RWPE2 (cell line): ENCODE data around the gene VPS35L.

Experiments used
- ATAC-seq: fragments of 200-7000 bp; cut with Tn5 transposase; 3 replicates; pipeline ENCODE4 v1.9.1; 2021; ENCODE audit warnings: low read depth
- DNase-seq: peaks from one replicate; pipeline ENCODE4 v3.0.0-alpha.2; 2020; ENCODE audit warnings: low spot score
- H3K27ac ChIP-seq: fragments of 450-650 bp; 2 replicates; pipeline ENCODE4 v1.5.1; 2017; ENCODE audit warnings: mild to moderate bottlenecking; ENCODE audit not compliant: poor library complexity, severe bottlenecking
- H3K27me3 ChIP-seq: fragments of 250-450 bp; sonication (Bioruptor Pico); 2 replicates; pipeline ENCODE4 v1.5.1; 2021; ENCODE audit warnings: mild to moderate bottlenecking, moderate library complexity; ENCODE audit not compliant: insufficient read depth, poor library complexity, severe bottlenecking
- H3K36me3 ChIP-seq: fragments of 250-450 bp; sonication (Bioruptor Pico); 2 replicates; pipeline ENCODE4 v1.5.1; 2020; ENCODE audit warnings: low read depth, mild to moderate bottlenecking, moderate library complexity
- H3K4me1 ChIP-seq: fragments of 250-450 bp; sonication (Bioruptor Pico); 2 replicates; pipeline ENCODE4 v1.5.1; 2021; ENCODE audit warnings: mild to moderate bottlenecking, moderate library complexity; ENCODE audit not compliant: insufficient read depth, poor library complexity, severe bottlenecking
- H3K4me3 ChIP-seq: fragments of 250-450 bp; sonication (Bioruptor Pico); 2 replicates; pipeline ENCODE4 v1.5.1; 2021; ENCODE audit warnings: mild to moderate bottlenecking, moderate library complexity; ENCODE audit not compliant: severe bottlenecking
- H3K9me3 ChIP-seq: fragments of 250-450 bp; sonication (Bioruptor Pico); 2 replicates; pipeline ENCODE4 v1.5.1; 2021; ENCODE audit warnings: mild to moderate bottlenecking, moderate library complexity; ENCODE audit not compliant: severe bottlenecking
- TF ChIP-seq, protein P1 (sequence below): fragments of 450-650 bp; IDR thresholded peaks from one replicate; pipeline ENCODE4 v1.5.1; 2017; ENCODE audit warnings: mild to moderate bottlenecking, moderate library complexity; ENCODE audit not compliant: poor library complexity, severe bottlenecking

The VPS35L gene

DNA sequence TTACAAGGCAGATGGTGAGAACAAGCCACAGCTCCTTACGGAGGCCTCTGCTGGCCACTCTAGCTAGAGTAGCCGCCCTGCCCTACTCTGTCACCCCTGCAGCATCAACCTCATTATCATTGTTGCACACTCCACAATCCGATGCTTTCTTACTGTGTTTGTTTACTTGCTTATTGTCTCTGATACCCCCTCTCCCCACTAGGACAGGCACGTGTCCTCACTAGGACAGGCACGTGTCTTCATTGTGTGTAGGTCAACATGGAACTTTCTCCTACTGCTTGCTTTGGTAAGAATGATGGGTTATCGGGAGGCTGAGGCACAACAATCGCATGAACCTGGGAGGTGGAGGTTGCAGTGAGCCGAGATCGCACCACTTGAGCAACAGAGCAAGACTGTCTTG lies 98.6 kb downstream of the VPS35L start:
- DNase-seq (no peak), ATAC-seq (no peak)
- Histone ChIP-seq H3K27me3 (no peaks in the 10 kb centered on the region), H3K4me3 (no peak overlapping the region), H3K27ac (no peak overlapping the region), H3K4me1 (no peaks in the 10 kb centered on the region), H3K9me3 (no peaks in the 10 kb centered on the region), H3K36me3 (no peaks in the 10 kb centered on the region)
- TF ChIP-seq, protein P1, sequence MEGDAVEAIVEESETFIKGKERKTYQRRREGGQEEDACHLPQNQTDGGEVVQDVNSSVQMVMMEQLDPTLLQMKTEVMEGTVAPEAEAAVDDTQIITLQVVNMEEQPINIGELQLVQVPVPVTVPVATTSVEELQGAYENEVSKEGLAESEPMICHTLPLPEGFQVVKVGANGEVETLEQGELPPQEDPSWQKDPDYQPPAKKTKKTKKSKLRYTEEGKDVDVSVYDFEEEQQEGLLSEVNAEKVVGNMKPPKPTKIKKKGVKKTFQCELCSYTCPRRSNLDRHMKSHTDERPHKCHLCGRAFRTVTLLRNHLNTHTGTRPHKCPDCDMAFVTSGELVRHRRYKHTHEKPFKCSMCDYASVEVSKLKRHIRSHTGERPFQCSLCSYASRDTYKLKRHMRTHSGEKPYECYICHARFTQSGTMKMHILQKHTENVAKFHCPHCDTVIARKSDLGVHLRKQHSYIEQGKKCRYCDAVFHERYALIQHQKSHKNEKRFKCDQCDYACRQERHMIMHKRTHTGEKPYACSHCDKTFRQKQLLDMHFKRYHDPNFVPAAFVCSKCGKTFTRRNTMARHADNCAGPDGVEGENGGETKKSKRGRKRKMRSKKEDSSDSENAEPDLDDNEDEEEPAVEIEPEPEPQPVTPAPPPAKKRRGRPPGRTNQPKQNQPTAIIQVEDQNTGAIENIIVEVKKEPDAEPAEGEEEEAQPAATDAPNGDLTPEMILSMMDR, result no peak

- TF ChIP-seq, protein P1, result no peak
- Histone ChIP-seq H3K4me3 (no peak overlapping the region), H3K9me3 (no peaks in the 10 kb centered on the region), H3K4me1 (no peaks in the 10 kb centered on the region), H3K27me3 (no peaks in the 10 kb centered on the region), H3K36me3 (no peaks in the 10 kb centered on the region), H3K27ac (no peak overlapping the region)
- ATAC-seq (no peak), DNase-seq (no peak)
Observed at GRCh38 chr16:19655242-19655777, 99.8 kb downstream of the VPS35L start.

DNA sequence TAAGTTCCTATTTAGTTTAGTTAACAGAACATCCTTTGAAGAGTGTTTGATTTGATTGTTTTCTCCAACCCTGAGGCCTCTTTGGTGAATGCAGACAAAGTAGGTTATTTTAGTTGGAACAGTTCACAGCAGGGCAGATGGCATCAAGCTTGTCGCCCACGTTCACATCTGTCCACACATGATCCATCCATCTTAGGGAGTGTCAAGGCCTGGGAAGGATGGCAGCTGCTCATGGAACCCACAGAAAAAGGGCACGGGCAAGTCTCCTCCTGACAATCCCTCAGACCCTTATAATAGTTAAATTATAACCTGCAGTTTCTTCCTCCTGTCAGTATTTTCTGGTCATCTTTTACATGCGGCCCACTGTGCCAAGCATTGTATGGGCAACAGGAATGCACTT lies 102.3 kb downstream of the VPS35L start:
- TF ChIP-seq, protein P1, result no peak
- H3K27me3 ChIP-seq, result no peaks in the 10 kb centered on the region
- DNase-seq, result no peak
- no peaks in the 10 kb centered on the region for H3K4me1 ChIP-seq
- no peak for ATAC-seq
- H3K9me3 ChIP-seq, result no peaks in the 10 kb centered on the region
- H3K36me3 ChIP-seq, result no peaks in the 10 kb centered on the region
- H3K27ac ChIP-seq, result no peak overlapping the region
- H3K4me3 ChIP-seq, result no peak overlapping the region

- DNase-seq (no peak), ATAC-seq (no peak)
- H3K9me3 ChIP-seq, result no peaks in the 10 kb centered on the region
- no peaks in the 10 kb centered on the region for H3K36me3 ChIP-seq
- no peaks in the 10 kb centered on the region for H3K27me3 ChIP-seq
- TF ChIP-seq, protein P1, result no peak
- H3K4me3 ChIP-seq, result no peak overlapping the region
- H3K27ac ChIP-seq, result no peak overlapping the region
- no peaks in the 10 kb centered on the region for H3K4me1 ChIP-seq
Observed at GRCh38 chr16:19659554-19659953, 104.1 kb downstream of the VPS35L start.

DNA sequence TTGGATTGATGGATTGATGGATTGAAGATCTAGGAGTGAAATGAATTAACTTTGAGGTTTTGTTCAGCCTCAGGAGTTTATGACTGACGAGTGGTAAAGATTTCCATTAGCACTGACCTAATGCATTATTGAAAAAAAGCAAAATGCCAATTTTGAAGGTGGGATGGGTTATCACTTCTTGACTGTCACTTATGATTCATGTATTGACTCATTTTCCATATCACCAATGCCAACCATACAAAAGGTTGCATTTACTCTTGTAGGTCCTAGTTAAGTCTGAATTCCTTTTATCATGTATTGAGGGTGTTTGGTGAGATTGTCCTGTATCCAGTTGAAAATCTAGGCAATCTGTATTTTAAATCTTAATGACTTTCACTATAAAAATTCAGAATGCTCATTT lies 104.9 kb downstream of the VPS35L start:
- ATAC-seq (no peak), DNase-seq (no peak)
- Histone ChIP-seq H3K36me3 (no peaks in the 10 kb centered on the region), H3K4me3 (no peak overlapping the region), H3K27me3 (no peaks in the 10 kb centered on the region), H3K9me3 (no peaks in the 10 kb centered on the region), H3K4me1 (no peaks in the 10 kb centered on the region), H3K27ac (no peak overlapping the region)
- TF ChIP-seq, protein P1, result no peak
